Activated naive CD4-positive, alpha-beta T cell treated with anti-CD3 and anti-CD28 coated beads, Interleukin-2, amount 50 U/mL, for 16 hours (primary cell): ENCODE results near the gene ID3.
A peak's percentile ranks its signal among the peaks of the same experiment; 100 is the strongest.

ENCODE experiments used
- DNase-seq: peaks from one replicate; pipeline ENCODE4 v3.0.0-alpha.2; 2020

Gene ID3, protein sequence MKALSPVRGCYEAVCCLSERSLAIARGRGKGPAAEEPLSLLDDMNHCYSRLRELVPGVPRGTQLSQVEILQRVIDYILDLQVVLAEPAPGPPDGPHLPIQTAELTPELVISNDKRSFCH

DNA sequence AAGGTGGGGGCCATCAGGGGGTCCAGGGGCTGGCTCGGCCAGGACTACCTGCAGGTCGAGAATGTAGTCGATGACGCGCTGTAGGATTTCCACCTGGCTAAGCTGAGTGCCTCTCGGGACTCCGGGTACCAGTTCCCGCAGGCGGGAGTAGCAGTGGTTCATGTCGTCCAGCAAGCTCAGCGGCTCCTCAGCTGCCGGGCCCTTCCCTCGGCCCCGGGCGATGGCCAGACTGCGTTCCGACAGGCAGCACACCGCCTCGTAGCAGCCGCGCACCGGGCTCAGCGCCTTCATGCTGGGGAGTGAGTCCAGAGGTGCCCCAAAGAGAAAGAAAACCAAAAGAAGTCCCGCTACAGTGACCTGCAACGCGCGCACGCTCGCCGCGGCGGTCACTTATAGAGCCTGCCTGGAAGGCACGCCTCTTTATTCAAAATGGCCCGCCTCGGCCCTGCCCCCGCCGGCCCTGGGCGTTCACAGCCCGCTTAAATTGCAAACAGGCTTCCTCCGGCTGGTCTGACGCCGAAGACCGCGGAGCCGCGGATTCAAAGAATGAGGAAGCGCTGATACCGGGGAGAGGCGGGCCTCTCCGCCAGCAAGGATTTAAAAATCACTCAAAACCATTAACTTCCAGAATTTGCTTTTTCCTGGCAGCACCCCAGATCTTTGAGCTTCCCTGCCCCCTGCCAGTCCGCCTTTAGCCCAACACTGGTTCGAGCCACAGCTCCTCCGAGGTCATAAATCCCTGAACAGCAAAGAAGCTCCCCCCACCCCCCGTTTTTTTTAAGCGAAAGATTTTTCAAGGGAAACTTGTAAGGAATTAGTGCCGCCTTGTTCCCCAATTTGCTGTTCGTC, at the start of gene ID3:
Gene ID3, minus strand, starts transcription at position 366 of the 849 bp plus-strand sequence. Its CDS starts 75 bp downstream, at position 291.
- DNase-seq: peak; percentile 90

DNA sequence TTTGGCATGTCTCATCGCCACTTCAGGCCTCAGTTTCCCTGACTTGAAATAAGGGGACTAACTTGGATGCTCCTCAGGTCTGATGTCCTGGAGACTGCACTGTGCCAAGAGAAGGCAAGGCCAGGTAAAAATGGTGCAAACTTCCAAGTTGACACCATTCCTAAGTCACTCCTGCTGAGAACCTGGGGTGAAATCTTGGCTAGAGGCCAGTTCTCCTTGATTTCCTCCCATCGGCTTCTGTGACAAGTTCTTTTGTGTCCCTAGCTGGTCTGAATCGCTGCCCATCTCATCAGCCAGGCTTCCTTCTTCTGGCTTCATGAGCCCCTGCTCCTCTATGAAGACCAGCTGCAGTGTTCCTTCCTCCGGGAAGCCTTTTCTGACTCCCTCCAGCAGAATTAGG, 48.6 kb upstream of the ID3 start:
- no peak for DNase-seq

DNA sequence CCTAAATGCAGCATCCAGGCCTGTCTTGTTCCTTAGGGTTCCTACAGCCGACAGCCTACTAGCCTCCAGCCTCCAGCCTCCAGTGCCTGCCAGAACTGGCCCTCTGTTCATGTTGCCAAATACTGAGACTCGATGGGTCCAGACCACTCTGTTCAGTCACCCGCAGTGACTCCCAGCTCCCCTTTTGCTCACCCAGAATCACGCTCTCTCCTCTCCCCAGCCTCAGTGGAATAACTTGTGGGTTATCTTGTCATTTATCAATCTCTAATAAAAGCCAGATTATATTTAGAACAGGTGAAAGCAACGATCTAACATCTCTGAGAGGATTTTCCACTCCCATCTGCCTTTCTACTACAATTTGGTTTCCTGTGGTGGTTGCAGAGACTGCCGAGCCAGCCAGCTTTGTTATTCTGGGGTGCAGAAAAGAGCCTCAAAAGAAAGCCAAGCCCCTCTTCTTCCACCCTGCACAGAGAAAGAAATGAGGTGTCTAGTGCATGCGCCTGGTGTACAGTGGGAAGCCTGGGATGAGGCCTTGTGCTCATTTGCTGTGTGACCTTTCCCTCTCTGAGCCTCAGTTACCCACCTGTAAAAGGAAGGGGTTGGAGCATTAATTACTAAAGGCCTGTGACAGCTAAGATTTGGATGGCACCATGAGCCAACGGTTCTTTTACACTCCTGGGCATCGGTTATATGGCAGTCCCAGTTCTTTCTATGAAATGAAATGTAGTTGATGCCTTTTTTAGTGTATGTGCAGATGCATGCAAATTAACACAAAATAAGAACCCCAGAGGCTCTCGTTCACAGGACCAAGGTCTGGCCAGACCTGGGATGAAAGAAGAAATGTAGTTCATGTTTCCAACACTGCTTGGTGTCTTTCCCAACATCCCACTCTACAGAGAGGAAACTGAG, 42.9 kb upstream of the ID3 start:
- no peak for DNase-seq

- DNase-seq: no peak
Measured at GRCh38 chr1:23601135-23601967, 42.0 kb upstream of the ID3 start.

DNA sequence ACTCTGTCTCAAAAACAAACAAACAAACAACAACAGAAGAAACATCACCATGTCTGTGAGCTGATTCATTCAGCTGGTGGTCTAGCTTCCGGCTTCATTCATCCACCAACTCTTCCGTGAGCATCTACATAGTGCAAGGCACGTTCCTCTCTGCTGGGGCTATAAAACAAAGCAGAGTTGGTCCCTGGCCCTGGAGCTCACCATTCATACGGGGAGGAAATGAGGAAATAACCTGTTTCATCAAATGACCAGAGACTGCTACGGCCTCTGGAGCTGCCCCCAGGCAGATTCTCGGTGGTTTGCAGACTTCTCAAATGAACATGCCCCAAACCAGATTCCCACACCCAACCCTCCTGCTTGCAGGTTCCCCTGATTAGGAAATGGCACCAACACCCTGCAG, 41.0 kb upstream of the ID3 start:
- no peak for DNase-seq

- no peak for DNase-seq
Measured at GRCh38 chr1:23599125-23599524, 39.8 kb upstream of the ID3 start.

DNA sequence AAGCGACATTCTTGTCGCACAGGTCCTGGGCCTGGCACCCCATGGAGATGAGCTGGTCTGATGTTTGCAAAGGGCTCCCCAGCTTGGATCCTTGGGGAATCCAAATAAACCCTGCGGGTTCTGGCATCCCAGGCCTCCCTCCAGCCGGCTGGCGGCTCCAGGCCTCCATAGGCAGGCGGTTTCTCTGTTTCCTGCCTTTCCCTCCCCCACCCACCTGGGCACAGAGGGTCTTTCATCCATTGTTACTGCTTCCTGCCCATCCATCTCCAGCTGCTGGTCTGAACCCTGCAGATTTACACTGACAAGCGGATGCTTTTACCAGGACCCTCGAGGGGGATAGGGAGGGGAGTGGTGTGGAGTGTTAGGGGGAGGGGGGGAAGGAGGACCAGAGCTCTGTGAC, 39.1 kb upstream of the ID3 start:
- DNase-seq: no peak

DNA sequence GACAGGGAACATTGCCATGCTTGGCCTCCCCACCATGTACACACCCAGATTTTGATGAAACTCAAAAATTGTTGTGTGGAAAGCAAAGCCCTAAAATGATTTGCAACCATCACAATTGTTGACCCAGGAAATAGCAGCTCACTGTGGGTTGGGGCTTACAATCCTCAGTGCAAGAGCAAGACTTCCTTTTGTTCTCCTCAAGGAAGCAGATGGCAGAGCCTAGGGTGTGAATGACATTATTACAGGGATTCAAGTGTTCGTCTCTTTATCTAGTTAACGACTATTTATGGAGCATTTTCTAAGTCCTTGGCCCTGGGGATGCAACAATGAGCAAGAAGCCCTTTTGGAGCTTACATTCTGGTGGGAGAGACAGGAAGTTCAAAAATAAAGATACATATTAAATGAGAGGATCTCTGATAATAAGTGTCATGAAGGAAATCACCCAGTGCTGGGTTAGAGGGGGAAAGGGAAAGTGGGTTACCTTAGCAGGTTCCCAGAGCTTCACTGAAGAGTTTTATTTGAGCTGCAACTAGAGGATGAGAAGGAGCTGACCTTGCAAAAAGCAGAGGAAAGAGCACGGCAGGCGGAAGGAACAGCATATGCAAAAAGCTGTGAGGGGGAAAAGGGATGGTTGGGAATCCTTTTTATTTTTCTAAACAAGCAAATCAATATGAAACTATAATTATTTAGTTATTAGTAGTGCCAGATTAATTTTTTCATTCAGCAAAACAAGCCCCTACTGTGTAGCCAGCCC, 38.5 kb upstream of the ID3 start:
- no peak for DNase-seq

DNA sequence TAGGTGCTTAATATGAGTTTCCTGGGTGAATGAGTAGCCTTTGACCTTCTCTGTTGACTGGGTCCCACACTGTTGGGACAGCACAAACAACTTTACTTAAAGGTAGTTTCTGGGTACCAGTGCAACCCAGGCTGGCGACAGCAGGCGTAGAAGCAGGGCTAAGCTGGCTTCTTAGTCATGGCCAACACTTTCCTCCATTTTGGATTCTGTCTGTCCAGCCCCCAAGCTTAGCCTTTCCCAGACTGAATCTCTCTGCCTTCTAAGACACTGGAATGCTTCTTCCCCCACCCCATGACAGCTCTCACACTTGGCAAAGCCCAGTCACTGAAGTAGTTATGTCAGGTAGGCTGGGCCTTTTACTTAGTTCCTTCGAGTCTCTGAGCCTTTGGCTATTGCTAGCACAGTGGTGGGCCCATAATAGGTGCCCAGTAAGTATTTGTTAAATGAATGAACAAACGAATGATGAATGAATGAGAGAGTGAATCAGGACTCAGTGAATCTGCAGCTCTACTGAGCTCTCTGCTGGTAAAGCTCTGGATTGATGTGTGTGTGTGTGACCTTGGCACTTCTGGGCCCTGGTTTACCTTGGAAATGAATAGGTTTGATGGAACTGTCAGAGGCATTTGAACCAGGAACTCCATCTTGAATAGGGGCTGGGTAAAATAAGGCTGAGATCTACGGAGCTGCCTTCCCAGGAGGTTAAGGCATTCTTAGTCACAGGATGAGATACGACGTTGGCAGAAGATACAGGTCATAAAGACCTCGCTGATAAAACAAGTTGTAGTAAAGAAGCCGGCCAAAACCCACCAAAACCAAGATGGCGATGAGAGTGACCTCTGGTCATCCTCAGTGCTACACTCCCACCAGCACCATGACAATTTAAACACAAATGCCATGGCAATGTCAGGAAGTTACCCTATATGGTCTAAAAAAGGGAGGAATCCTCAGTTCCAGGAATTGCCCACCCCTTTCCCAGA, 37.4 kb upstream of the ID3 start:
- DNase-seq: no peak

DNA sequence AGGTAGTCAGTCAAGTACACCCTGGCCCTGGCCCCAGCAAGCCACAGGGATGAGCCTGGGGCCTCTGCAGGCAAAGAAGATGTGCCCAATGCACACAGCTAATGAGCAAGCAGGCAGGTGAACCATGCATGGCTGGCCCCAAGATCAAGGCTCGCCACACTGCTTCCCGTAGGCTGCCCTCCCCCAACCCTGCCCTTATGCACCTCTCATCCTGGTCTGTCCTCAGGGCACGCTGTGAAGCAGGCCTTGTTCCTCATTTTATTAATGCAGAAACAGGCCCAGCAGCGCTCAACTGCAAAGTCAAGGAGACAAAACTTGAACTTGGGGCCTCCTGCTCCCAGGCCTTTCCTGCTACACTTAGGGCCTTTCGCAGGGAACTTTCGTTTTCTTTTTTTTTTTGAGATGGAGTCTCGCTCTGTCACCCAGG, 35.6 kb upstream of the ID3 start:
- no peak for DNase-seq

GRCh38 chr1:23594149-23594907, 35.0 kb upstream of the ID3 start:
- no peak for DNase-seq

DNA sequence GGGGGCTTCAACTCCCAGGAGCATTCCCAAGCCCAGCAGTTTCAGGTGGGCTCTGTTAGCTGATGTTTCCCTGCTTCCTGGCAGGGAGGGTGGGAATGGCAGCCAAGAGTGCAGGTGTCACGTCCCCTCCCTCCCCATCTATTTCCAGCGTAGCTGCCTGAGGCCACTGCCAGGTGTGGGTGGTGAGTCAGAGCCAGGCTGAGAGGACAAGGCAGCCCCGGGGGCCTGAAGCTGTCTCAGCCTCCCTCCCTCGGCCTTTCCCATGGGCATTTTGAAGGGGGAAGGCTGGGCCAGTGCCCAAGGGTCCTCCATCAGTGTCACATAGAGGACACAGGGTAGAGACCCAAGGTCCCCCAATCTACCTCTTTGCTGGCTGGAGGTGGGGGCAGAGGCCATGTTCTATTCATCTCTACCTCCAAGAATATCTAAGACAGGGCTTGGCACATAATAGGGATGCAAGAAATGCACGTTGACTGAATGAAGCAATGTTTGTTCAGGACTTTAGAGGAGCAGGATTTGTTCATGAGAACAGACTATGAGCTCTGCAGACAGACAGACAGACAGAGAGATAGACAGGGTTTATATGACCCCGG, 34.4 kb upstream of the ID3 start:
- DNase-seq: no peak

DNA sequence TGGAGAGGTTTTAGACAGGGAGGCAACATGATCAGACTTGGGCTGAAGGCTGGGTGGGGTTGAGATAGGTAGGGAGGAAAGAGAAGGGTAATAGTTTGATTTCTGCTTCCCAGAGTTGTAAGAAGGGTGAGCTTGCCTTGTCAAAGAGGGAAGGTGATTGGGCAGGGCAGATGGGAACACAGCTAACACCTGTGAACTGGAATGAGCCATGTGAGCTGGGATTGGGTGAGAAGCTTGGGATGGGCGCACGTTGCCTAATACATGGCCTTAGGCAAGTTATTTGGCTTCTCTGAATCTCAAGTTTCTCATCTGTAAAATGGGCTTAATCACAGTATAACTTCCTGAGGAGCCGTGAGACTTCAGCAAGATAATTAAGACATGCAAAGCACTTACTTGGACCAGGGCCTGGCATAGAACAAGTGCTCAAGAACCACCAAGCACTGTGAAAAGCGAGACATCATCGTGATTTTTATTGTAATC, 33.8 kb upstream of the ID3 start:
- DNase-seq: no peak

- DNase-seq: no peak
Measured at GRCh38 chr1:23592209-23592892, 33.0 kb upstream of the ID3 start.

GRCh38 chr1:23591460-23592208, 32.3 kb upstream of the ID3 start:
- DNase-seq: peak; percentile 30

DNA sequence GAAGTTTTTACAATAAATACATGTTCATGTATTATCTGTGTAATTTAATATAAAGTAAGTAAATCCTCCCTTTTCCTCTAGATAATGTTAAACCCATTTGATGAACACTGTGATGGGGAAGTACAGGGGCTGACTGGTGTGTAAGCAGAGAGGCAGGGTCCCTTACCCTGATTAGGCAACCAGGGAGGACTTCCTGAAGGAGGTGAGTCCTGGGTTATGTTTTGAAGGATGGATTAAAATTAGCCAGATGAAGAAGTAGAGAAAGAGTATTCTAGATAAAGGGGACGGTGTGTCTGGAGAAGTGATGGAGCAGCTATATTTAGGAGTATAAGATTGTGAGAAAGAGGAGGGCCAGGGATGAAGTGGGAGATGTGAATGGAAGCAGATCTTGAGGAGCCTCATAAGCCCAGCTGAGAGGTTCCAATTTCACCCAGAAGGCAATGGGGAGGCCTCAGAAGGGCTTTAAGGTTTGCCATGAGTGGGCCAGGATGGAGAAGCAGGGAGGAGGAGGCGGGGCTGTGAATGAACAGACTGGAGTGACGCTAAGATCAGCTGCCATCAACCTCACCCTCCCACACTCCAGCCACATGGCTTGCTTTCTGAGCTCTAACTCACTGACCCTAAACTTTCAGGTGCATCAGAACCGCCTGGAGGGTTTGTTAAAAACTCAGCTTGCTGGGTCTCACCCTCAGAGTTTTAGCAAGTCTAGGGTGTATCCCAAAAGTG, 30.9 kb upstream of the ID3 start:
- no peak for DNase-seq

GRCh38 chr1:23589585-23589986, 30.3 kb upstream of the ID3 start:
- DNase-seq: no peak
